Activated B cell treated with CpG ODN at 0.5 μM for 24 hours (primary cell): ENCODE measurements around the gene CELA1. TPM values are rescaled to one million over a fixed set of nuclear protein-coding genes. Genes with fewer than 3 reads are reported as not detected.
A peak's percentile ranks its signal among the peaks of the same experiment; 100 is the strongest.
"Not testable (repeated sequence)": the region's sequence is repeated elsewhere in the genome, so short reads cannot be mapped to it uniquely, and the experiment has no call there.

Experiments
- ATAC-seq: fragments of 200-7000 bp; cut with Tn5 transposase; one replicate; pipeline ENCODE4 v1.10.0; 2021; ENCODE audit warnings: low read depth, mild to moderate bottlenecking, moderate library complexity
- CTCF ChIA-PET: fragments of 350-600 bp; sonication (Branson Sonifier 250); formaldehyde crosslinking; loops from one replicate; lab custom pipeline; 2021; ENCODE audit warnings: antibody characterized with exemption; lab: Charles Lee
- POLR2A ChIA-PET: fragments of 350-600 bp; sonication (Branson Sonifier 250); formaldehyde crosslinking; loops from one replicate; lab custom pipeline; 2021; ENCODE audit warnings: antibody characterized with exemption; lab: Charles Lee
- DNase-seq: peaks from one replicate; pipeline ENCODE4 v3.0.0; 2022
- H3K27ac Mint-ChIP-seq: one replicate; pipeline ENCODE4 v1.8.0; 2020; ENCODE audit warnings: mixed read lengths
- H3K27me3 Mint-ChIP-seq: one replicate; pipeline ENCODE4 v1.8.0; 2021; ENCODE audit warnings: mixed read lengths
- H3K36me3 Mint-ChIP-seq: one replicate; pipeline ENCODE4 v1.8.0; 2021; ENCODE audit warnings: low read depth, mixed read lengths
- H3K4me1 Mint-ChIP-seq: one replicate; pipeline ENCODE4 v1.8.0; 2021; ENCODE audit warnings: mixed read lengths
- H3K4me3 Mint-ChIP-seq: one replicate; pipeline ENCODE4 v1.8.0; 2020; ENCODE audit warnings: mild to moderate bottlenecking, mixed read lengths
- H3K9me3 Mint-ChIP-seq: one replicate; pipeline ENCODE4 v1.8.0; 2020; ENCODE audit warnings: mixed read lengths
- intact Hi-C: fragments of 100-400 bp; cut with micrococcal nuclease; formaldehyde crosslinking; loops from one replicate; pipeline ENCODE4 v1.15.1; 2024
- total RNA-seq: library from RNA; stranded (reverse); gene quantifications from 2 replicates; pipeline ENCODE4 v1.2.3, GENCODE V29; 2022
- TF ChIP-seq, protein P1 (sequence below): fragments of 200-600 bp; IDR thresholded peaks from one replicate; pipeline ENCODE4 v1.8.0; 2022; ENCODE audit warnings: antibody characterized with exemption, mild to moderate bottlenecking

CELA1 gene
- total RNA-seq, 1 donor from 2014 or later, result not detected

- ChIA-PET CTCF (interaction anchor here (0.6 to 1.7 kb wide), 2 partner anchors 9 to 47 kb away, joined by 3 to 7 read pairs; no protein-coding TSS in a partner anchor), POLR2A (interaction anchor here (0.6 to 0.7 kb wide), 3 partner anchors 24 to 93 kb away, joined by 3 to 4 read pairs (median 3); partner anchors contain the start of gene SMAGP)
- peaks cover 58% of the 10 kb centered on the region for H3K36me3 Mint-ChIP-seq
- intact Hi-C loops, result loop anchor here (2.0 kb wide), 1 partner anchor 25 kb away; no protein-coding TSS in a partner anchor
- no peak overlapping the region for H3K4me3 Mint-ChIP-seq
- ATAC-seq (no peak), DNase-seq (no peak)
- no peaks in the 10 kb centered on the region for H3K27me3 Mint-ChIP-seq
- H3K9me3 Mint-ChIP-seq, result no peaks in the 10 kb centered on the region
- TF ChIP-seq, protein P1, sequence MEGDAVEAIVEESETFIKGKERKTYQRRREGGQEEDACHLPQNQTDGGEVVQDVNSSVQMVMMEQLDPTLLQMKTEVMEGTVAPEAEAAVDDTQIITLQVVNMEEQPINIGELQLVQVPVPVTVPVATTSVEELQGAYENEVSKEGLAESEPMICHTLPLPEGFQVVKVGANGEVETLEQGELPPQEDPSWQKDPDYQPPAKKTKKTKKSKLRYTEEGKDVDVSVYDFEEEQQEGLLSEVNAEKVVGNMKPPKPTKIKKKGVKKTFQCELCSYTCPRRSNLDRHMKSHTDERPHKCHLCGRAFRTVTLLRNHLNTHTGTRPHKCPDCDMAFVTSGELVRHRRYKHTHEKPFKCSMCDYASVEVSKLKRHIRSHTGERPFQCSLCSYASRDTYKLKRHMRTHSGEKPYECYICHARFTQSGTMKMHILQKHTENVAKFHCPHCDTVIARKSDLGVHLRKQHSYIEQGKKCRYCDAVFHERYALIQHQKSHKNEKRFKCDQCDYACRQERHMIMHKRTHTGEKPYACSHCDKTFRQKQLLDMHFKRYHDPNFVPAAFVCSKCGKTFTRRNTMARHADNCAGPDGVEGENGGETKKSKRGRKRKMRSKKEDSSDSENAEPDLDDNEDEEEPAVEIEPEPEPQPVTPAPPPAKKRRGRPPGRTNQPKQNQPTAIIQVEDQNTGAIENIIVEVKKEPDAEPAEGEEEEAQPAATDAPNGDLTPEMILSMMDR, result no peak
- peaks cover 20% of the 10 kb centered on the region for H3K4me1 Mint-ChIP-seq
- peak overlapping the region; percentile 50 for H3K27ac Mint-ChIP-seq
These were observed 52.8 kb downstream of the CELA1 start for GRCh38 chr12:51293696-51294095.

DNA sequence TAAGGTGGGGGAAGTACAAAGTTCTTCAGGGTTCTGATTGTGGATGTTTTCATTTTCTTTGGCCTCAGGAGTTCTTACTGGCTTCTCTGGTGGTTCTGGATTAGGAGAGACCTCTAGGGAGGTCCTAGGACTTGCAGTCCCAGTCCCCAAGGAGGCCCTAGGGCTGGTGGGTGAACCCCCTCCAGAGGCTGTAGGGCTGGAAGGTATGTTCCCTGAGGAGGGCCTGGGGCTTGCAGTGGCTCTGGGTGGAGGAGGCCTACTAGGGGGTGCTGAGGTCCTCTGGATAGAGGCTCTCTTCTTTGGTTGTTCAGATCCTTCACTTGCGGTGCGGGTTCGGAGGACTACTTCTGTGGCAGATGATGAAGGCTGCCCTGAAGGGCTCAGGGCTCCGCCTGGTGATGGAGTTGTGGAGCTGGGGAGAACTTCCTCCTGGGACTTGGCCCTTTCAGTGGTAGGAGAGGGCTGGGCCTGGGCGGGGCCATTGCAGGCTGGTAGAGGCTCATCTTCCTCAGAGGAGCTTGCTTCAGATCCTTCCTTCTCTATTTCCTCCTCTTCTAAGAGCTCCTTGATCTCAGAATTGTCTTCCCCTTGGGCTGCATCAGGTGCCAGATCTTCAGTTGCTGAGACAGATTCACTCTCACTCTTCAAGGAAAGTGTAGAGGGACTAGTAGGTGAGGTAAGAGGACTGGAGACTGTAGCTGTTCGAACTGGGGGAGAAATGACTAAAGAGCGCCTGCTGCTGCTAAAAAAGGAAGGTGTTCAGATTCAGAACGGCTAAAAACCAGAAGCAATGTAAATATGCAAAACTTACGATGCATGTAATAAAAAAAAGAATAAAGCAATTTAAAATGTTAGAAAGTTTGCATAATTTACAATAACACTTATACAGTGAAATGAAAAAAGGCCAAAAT is 54.6 kb downstream of the CELA1 start:
- ChIA-PET CTCF (interaction anchor here (0.9 to 1.9 kb wide), 6 partner anchors 22 to 527 kb away, joined by 3 to 14 read pairs (median 4); partner anchors contain the start of gene SMAGP), POLR2A (interaction anchor here (0.6 to 1.6 kb wide), 4 partner anchors 21 to 369 kb away, joined by 3 to 7 read pairs (median 4); partner anchors contain the start of gene SMAGP)
- peak; percentile 18 for DNase-seq
- Mint-ChIP-seq H3K36me3 (peaks cover 54% of the 10 kb centered on the region), H3K4me1 (peaks cover 20% of the 10 kb centered on the region), H3K4me3 (peak overlapping the region; percentile 41), H3K27ac (peak overlapping the region; percentile 81)
- H3K9me3 Mint-ChIP-seq, H3K27me3 Mint-ChIP-seq: not testable (repeated sequence)
- ATAC-seq, result peak; percentile 75
- intact Hi-C loops, result loop anchor here (1.0 to 2.0 kb wide), 2 partner anchors 23 to 245 kb away; no protein-coding TSS in a partner anchor

DNA sequence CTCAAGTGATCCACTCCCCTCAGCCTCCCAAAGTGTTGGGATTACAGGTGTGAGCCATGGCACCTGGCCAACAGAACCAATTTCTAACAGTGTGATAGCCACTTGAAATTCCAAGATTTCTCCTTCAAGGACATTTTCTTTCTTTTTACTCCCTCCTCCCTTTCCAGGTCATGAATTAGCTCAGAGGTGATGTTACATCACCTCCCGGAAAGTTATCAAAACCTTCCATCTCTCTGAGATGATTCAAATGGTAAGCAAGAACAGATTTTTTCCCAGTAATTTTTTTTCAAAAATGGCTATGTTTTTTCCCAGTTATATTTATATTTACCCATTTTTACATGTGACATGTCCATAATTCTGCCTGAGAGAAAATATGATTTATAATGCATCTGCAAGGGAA is 60.6 kb downstream of the CELA1 start:
- peaks cover 54% of the 10 kb centered on the region for H3K36me3 Mint-ChIP-seq

DNA sequence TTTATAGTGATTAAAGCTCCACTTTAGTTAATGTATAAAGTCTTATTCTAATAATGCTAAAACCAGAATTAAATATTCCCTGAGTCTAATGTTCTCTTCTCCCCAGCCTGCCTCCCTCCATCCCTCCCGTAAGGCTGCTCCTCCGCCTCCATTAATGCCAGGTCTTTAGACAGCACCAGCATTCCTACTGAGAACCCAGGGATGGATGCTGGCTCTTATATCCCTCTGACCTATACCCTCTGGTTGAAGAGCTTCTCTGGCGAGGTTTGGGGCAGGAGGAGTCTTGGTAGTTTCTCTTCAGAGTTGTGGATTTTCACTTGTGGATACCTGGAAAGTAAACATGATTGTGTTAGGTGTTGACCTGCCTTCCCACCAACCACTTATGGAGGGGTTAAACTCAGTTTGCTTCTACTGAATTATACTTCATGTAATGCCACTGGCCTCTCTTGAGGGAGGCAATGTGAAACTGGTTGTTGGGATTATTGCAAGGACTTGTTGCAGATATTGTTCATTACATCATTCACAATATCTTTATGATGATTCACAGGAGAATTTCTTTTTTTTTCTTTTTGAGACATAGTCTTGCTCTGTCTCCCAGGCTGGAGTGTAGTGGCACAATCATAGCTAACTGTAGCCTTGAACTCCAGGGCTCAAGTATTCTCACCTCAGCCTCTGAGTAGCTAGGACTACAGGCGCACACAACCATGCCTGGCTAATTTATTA is 65.1 kb downstream of the CELA1 start:
- peaks cover 35% of the 10 kb centered on the region for H3K36me3 Mint-ChIP-seq
- H3K27ac Mint-ChIP-seq, result no peak overlapping the region
- DNase-seq, result no peak
- ATAC-seq, result no peak
- TF ChIP-seq, protein P1, result no peak
- intact Hi-C loops, result loop anchor here (1.0 kb wide), 1 partner anchor 11 kb away; the partner anchor contains the start of gene SMAGP
- no peaks in the 10 kb centered on the region for H3K9me3 Mint-ChIP-seq
- H3K4me1 Mint-ChIP-seq, result peaks cover 9% of the 10 kb centered on the region
- H3K4me3 Mint-ChIP-seq, result no peak overlapping the region
- ChIA-PET CTCF (interaction anchor here (1.3 kb wide), 1 partner anchor 11 kb away, joined by 5 read pairs; the partner anchor contains the start of gene SMAGP), POLR2A (no interaction called here)
- no peaks in the 10 kb centered on the region for H3K27me3 Mint-ChIP-seq

More for the DNA sequence above, 60.6 kb downstream of the CELA1 start:
- ATAC-seq (no peak), DNase-seq (no peak)
- peaks cover 4% of the 10 kb centered on the region for H3K4me1 Mint-ChIP-seq
- H3K27me3 Mint-ChIP-seq, result no peaks in the 10 kb centered on the region
- TF ChIP-seq, protein P1, result no peak
- CTCF ChIA-PET, result no interaction called here
- no peaks in the 10 kb centered on the region for H3K9me3 Mint-ChIP-seq
- intact Hi-C loops, result no loop called here
- H3K27ac Mint-ChIP-seq, result no peak overlapping the region
- no peak overlapping the region for H3K4me3 Mint-ChIP-seq
- POLR2A ChIA-PET, result no interaction called here

Other genes starting within 250 kb of the CELA1 start
- gene TFCP2, start 173.5 kb downstream of the CELA1 start, total RNA-seq, result 34.9 and 36.7 TPM in 2 replicates
- gene POU6F1, start 128.6 kb downstream of the CELA1 start, total RNA-seq, result 20.3 and 26.2 TPM in 2 replicates
- 209 and 214 TPM in 2 replicates for gene DAZAP2, start 107.9 kb downstream of the CELA1 start, total RNA-seq
- gene SMAGP, start 76.3 kb downstream of the CELA1 start, total RNA-seq, result 11.4 and 11.5 TPM in 2 replicates
- 22.2 and 25.6 TPM in 2 replicates for gene BIN2, start 22.5 kb downstream of the CELA1 start, total RNA-seq
- gene GALNT6, start 44.7 kb upstream of the CELA1 start, total RNA-seq, result 23.8 and 24.4 TPM in 2 replicates
- gene SLC4A8, start 78.2 kb upstream of the CELA1 start, total RNA-seq, result 5.2 and 5.8 TPM in 2 replicates
- 0.86 and 2.1 TPM in 2 replicates for gene SCN8A, start 244.6 kb upstream of the CELA1 start, total RNA-seq